Activated CD8-positive, alpha-beta memory T cell treated with anti-CD3 and anti-CD28 coated beads for 48 hours (primary cell): ENCODE measurements around the gene DLG5.

Experiments
- DNase-seq, 3 experiments: peaks; one replicate each; pipeline ENCODE4 v3.0.0-alpha.2; 2020; ENCODE audit warnings: low read depth in 2 of 3, low spot score in 2 of 3

The DLG5 gene

DNA sequence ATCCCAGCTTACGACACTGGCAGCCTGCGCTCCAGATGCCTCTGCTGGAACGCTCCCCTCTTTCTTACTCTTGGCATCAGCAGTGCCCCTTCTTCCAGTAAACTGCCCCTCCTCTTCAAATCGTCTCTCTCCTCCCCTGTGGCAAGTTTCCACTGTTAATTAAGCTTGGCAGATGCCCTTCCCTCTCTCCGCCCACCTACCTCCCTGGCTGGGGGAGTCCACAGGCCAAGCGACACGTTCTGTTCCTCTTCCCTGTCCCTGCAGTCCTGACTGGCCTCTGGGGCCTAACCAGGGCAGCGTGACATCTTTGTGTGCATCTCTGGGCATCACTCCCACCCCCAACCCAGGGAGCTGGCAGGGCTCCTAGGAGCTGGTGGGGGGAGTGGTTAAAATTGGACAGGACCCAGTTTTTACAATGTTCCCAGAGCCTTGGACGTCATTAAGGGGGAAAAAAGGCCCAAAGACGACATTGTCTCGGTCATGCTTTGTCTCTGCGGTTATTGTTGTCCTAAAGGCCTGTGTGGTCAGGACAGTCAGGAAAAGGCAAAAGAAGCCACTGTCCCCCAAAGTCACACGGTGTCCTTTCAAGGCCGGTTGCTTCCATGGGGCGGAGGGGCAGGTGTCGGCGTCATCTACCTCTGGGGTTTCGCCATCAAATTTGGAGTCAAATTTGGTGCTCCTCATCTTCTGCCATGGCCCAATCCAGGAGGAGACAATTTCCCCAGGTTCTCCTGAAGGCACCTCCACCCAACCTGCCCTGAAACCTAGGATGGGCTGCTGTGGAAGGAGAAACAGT, 54.2 kb downstream of the DLG5 start:
- no peak for DNase-seq

DNA sequence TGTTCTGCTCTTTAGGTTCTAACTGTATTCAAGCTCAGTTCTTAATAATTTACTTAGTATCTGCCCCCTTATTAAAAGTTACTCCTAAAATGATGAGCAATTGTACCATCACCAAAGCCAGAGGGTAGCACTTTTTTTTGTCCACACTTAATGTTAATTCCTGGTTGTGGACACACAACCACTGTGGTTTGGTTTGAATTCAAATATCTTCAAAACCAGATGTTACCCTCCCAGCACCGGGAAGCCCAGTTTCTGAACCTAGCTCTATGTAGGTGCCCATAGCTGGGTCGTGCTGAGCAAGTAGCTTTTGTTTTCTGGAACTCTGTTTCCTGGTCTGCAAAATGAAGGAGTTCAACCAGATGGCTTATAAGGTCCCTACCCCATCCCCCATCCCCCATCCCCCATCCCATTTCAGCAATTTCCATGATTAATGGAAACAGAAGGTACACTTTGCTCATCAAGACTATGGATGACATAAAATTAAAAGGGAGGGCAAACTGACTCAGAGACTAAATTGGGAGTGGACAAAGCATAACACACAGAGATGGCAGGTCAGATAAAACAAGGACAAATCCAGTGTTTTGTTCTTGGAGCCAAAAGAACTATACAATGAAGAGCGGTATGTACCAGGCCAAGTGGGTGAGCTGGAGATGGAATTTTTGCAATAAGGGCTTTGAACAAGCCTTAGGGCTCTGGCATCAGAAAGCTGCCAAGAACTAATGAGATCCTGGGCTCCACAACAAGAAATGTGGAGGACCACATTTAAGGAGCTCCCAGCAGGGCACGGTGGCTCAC, 56.7 kb downstream of the DLG5 start:
- DNase-seq = no peak

DNA sequence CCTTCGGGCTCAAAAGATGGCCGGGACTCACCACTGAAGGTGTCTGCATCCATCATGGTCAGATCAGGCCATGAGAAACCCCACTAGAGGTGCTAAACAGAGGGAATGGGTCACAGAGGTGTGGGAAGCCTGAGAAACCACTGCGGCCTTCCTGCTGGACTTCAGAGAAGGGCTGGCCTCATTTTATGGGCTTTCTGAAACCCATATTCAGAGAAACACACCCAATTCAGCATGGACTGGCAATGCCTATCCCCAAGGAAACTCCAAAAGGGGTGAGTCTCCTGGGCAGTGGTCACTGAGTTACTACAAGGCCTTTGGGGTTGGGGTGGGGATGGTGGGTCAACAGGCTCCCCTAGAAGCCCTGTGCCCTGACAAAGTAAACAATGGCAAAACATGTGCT, 58.0 kb downstream of the DLG5 start:
- DNase-seq = no peak

DNA sequence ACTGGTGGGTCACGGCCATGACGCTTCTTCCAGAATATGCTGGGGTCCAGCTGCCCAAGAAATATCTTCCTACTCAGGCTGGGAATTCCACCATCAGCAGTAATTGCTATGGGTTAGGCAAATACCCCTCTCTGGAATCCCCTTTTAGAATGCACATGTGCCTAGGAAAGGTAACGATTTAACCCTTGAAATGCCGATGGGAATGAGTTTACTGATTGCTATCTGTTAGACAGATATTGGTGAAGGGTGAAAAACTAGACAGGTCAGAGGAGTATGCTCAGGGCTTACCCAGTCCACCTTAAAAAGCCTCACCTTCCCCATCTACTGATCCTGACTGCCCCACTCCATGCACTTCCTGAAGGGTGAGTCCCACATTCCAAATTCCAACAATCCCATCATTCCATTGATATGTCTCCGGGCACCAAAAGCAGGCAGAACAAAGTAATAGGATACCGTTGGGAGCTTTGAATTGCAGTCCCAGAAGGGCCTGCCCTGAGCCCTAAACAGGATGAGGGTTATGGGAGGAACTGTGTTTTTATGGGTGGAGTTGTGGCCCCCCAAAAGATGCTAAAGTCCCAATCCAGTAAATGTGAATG, 59.3 kb downstream of the DLG5 start:
- DNase-seq = no peak

DNA sequence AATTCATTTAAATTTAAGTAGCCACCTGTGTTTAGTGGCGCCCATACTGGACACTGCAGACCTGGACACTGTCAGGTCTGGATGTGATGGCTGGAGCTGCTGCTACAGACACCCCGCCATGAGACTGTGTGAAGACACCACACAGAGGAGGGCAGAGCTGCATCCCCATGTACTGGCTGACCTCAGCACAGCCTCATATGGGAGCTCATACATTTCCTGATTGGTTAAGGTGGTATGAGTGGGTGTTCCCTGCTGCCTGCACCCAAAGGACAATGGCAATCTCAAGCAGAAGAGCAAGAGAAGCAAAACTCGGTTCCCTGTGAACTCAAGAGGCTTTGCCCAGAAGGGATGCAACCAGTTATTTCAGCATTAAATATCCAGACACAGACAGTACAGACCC, 60.0 kb downstream of the DLG5 start:
- DNase-seq = no peak

DNA sequence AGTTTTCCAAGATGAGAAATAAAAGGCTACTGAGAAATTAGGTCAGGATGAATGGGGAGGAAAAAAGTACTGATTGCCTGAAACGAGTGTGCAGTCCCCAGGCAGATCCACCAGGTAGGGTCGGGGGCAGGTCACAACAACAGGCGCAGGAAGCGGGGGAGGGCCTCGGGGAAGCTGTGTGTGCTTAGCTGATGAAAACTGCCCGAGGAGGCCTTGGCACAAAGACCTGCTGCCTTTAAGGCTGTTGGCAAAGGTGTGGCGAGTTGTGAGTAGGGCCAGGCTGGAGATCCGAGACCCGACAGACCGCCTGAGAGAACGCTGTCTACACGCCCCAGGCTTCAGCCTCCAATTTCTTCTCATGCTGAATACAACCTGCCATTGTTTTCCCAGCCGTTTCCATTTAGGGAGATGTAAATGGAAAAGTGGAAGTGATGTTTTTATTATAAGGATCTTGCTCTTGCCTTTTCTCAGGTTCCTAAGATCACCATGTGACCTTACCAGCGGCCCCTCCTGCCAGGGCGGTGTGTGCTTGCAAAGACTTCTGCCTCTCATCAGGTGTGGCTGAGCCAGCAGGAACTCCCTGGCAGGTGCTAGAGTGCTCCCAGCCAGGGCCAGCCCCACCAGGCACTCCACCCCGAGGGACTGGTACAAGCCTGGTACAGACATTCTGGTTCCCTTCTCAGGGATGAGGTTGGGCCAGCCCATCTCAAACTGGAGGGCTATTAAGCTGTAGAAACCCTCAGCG, 60.8 kb downstream of the DLG5 start:
- no peak for DNase-seq

DNA sequence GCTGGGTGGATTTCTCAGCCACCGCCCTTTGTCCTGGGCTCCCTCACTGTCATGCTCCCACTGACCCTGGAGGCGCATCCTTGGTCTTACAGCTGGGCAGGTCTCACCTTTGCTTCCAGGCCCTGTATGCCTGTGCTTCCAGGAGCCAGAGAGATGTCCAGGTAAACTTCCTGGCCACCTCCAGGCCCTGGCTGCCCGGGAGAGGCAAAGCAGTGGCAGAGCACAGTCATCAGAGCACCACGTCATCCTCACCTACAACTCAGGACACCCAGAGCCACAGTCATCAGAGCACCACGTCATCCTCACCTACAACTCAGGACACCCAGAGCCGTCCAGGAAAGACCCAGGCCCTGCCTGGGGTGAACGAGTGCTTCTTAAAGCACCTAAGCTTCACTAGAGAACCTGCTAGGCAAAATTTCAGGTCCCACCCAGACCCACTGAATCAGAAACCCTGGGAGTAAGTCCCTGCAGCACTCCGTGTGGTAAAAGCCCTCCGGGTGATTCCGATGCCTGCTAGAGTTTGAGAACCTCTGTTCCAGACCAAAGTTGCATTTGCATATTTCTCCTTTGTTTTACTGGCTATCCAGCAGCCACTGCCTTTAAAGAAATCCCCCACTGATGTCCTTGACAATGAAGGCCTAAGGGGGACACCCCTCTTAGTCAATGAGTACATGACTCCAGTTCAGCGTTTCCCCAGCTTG, 62.3 kb downstream of the DLG5 start:
- no peak for DNase-seq

DNA sequence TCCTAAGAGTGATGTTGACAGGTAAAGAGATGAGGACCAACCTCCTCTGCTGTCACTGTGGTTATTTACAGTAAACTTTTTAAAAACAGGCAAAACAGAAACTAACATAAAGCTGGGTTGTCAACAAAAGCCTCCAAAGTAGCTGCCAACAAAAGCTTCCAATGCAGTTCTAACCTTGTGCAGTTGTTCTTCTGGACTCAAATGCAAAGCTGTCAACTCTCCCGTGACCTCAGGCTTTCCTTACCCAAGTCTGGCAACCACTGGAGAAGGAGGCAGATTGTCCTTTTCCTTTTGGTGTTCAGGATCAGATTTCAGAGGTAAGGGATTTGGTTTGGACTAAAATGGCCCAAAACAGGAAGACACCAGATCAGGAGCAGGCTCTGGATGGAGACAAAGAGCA, 63.1 kb downstream of the DLG5 start:
- no peak for DNase-seq

DNA sequence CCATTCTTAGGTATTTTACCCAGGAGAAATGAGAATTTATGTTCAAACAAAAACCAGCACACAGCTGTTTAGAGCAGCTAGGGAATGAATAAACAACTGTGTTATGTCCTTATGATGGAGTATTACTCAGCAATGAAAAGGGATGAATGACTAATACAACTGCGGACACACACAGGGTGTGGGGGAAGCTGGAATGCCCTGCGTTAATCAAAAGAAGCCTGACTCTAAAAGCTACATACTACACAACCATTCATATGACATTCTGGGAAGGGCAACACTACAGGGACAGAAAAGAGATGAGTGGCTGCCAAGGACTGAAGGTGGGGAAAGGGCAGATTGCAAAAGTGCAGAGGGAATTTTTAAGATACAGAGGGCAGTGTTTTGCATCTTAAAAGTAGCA, 64.0 kb downstream of the DLG5 start:
- DNase-seq = no peak

DNA sequence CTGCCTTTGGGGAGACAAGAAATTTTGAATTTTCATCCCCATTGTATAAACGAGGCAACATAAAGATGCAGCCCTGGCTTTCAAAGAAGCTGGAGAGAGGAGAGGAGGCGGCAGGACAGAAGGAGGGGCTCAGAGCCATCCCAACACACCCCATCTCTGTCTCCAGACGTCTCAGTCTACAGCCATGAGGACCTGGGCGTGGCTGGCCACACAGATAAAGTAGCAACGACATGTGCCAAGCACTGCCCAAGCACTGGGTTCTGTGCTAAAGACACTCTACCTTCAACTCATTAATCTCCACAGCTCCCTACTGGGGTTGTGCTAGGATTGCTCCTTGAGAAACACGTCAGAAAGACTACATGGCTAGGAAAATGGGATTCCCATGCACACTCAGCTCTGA, 65.2 kb downstream of the DLG5 start:
- DNase-seq = no peak

DNA sequence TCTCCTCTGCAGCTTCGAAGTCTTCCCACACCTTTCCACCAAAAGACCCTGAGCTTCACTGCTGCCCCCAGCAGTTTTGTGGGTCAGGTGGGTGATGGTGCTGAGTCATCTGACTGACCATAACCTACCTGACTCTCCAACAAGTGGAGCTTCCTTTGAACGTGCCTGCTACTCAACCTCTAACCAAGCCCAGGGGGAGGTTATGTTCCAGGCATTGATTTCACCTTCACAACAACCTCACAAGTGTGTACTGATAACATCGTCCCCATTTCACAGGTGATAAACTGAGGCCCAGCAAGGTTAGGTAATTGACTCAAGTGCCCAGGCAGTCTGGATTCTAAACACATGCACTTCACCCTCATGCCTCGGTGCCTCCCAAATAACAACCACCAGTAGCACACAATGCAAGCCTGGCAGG, 66.7 kb downstream of the DLG5 start:
- DNase-seq = no peak

DNA sequence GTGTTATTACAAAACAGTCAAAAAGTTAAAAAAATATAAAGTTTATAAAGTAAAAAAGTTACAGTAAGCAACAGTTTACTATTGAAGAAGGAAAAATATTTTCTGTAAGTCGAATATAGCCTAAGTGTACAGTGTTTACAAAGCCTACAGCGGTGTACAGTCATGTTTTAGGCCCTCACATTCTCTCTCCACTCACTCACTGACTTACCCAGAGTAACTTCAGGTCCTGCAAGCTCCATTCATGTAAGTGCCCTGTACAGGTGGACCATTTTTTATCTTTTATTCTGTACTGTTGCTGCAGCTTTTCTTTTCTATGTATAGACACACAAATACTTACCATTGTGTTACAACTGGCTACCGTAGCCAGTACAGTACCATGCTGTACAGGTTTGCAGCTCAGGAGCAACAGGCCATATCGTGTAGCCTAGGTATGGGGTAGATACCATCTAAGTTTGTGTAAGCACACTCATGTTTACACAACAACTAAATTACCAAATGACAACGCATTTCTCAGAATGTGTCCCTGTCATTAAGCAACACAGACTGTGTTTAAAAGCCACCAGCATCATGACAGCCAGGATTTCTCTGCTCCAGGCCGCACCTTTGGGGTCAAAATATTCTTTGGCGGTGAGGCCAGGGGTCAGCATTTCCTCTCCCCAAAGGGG, 67.2 kb downstream of the DLG5 start:
- no peak for DNase-seq

DNA sequence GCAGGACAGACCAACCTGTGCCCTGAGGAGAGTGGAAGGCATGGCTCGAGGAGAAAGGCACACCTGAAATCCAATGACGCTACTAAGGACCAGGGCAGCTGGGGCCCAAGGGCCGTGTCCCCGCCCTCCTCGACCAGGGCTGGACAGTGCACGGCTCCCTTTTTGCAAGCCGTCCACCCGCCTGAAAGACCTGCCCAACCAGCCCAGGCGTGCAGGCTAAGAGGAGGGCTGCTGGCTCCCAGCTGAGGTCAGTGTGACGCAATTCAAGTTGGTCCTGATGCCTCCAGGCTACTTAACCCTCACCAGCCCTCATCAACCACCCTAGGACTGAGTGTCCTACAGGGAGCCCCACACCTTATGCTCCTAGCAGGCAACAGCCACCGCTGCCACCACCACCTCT, 69.3 kb downstream of the DLG5 start:
- no peak for DNase-seq

DNA sequence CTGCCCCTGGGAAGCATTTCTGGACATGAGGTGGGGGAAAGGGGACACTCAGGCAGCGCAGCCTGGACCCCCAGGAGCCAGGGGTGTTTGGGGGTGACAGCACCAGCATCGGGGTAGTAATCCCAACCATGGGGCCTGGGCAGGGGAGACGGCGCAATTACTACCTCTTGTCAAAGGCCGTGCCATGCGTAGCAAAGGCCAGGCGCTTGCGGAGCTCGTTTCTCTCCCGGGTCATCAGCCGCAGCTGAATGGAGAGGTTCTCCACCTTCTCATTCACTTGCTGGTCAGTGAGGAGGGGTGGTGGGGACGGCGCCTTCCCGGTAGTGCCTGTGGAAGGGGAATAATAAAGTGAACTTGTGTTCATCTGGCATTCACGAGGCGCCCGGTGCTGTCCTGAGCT, 70.0 kb downstream of the DLG5 start:
- DNase-seq = no peak

DNA sequence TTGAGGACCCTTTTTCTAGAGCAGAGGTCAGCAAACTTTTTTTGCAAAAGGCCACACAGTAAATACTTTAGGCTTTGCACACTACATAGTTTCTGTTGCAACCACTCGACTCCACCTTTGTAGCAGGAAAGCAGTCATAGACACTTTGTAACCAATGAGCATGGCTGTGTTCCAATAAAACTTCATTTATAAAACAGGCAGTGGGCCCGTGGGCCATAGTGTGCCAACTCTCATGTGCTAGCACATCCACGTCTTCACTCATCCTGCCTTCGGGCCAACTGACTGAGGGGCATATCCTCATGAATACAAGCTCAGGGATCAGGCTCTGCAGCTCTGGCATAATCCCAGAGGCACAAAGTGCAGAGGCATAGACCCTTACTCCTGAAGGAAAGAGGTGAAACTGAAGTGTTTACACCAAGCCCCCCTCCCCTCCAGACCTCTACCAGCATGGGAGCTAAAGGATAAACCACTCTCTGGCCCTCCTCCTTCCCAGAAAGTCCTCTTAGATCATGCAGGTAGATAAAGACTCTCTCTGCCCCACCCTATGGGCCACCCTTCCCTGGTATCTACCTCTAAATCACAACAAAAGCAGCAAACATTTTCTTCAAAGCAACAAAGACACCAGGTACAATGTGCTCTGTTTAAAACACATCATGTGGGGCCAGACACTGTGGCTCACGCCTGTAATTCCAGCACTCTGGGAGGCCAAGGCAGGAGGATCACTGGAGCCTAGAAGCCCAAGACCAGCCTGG, 71.0 kb downstream of the DLG5 start:
- no peak for DNase-seq

DNA sequence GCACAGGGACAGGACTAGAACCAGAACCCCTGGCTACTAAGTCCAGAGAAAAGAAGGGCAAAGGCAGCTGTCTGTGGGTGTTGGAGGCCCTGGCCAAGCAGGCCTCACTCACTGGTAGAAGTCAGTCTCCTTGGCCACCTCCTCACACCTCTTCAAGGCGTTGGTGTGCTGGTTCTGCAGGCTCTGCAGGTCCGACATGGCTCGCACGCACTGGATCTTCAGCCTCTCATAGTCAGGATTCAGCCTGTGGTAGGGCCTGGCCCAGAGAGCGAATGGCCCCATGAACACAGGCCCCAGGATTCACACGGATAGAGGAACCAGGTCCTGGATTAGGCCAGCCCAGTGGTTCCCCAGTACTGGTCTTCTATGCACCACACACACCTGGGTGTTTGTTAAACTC, 72.4 kb downstream of the DLG5 start:
- DNase-seq = no peak

DNA sequence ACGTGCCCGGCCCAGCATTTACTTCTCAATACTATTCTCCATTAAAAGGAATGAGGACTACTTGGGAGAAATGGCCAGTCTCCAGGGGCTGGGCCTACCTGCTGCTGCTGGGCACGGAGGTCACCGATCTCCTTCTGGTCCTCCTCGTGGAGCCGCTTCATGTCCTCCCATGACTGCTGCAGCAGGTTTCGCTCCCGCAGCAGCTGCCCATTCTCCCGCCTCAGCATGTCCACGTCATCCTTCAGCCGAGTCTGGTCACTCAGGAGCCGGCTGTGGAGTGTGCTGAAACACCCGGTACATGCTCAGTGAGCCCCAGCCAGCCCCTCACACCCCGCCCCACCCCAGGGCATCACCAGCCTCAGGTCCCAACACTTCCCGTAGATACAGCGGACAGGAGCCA, 73.3 kb downstream of the DLG5 start:
- DNase-seq = no peak

DNA sequence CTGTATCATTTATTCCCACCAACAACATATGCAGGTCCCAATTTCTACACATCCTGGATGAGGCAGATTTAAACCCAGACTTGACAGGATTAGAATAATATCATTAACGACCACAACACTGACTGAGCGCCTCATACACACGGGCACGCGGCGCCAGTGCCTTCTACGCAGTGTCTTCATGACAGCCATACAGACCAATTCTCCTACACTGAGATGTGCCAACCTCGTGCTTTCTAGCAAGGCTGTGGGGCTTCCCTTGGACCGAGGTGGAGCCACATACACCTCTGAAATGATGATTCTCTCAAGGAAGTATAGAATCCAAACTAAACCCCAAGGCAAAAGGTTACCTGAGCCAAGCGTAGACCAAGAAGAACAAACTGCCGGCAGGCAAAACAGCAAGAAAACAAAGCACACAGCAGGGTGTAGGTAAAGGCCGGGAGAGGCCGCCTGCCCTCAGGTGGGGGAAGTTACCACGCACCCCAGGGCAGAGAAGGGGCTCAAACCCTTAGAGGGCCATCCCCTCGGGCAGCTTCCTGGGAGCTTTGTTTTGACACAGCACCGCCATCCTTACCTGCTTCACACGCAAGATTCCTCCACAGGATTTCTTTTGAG, 75.8 kb downstream of the DLG5 start:
- no peak for DNase-seq

DNA sequence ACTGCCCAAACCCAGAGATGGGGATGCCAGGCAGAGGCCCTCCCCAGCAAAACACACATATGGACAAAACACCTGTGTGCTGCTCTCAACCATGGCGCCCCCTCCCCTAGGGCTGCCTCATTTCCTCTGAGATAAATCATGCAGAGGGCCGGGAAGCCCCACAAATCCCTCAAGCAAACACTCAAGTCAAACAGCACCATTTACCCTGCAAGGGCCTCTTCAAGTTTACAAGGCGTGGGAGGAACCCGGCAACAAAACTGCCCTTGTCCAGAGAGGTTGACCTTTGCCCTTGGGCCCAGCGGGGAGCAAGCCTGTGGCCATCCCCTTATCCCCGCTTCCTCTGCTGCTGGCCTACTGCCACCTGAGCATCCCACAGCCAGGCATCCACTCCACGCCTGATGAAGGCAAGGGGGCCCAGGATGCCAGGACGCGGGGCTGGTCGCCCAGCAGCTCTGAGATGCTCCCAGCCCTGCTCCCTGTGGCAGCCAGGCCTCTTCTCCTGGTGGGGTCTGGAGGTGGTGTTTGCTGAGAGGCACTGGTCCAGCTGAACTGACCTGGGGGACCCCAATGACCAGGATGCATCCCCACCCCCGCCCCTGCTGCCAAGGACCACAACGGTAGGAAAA, 77.4 kb downstream of the DLG5 start:
- DNase-seq = no peak
